GM12892 (cell line): ENCODE measurements around the gene GALNT10.

Experiments used
- DNase-seq: peaks from one replicate; pipeline ENCODE4 v3.0.0; 2011; ENCODE audit not compliant: insufficient read length
- FAIRE-seq: peaks from 2 replicates; lab custom pipeline; 2011; peaks lifted over from hg19 to GRCh38; lab: Jason Lieb, UNC
- POLR2A ChIP-seq: IDR thresholded peaks from 2 replicates; pipeline ENCODE4 v1.6.1; 2011; ENCODE audit warnings: low read depth, low read length, control low read depth
- POLR2AphosphoS5 ChIP-seq: IDR thresholded peaks from 2 replicates; pipeline ENCODE4 v1.6.1; 2011; ENCODE audit warnings: low read depth, low read length, control low read depth
- TAF1 ChIP-seq: IDR thresholded peaks from 2 replicates; pipeline ENCODE4 v1.6.1; 2011; ENCODE audit warnings: low read depth, mild to moderate bottlenecking, control low read depth, low read length, borderline replicate concordance

Gene GALNT10

DNA sequence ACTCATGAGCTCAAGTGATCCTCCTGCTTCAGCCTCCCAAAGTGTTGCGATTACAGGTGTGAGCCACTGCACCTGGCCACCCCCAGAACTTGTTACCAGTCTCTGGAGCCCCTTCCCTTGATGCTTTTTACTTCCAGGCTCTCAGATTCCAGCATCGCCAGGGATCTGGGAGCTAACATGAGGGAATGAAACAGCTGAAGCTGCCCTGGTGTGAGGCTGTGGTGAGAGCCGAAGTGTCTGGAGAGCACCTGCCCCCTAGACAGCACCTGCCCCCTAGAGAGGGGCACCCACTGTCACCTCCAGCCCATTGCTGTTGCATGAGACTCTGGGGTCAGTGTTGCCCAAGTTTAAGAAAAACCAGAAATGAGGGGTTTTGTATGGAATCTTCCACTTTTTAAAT lies 131.0 kb downstream of the GALNT10 start:
- TF ChIP-seq TAF1 (no peak), POLR2A (no peak), POLR2AphosphoS5 (no peak)
- FAIRE-seq (no peak), DNase-seq (no peak)

DNA sequence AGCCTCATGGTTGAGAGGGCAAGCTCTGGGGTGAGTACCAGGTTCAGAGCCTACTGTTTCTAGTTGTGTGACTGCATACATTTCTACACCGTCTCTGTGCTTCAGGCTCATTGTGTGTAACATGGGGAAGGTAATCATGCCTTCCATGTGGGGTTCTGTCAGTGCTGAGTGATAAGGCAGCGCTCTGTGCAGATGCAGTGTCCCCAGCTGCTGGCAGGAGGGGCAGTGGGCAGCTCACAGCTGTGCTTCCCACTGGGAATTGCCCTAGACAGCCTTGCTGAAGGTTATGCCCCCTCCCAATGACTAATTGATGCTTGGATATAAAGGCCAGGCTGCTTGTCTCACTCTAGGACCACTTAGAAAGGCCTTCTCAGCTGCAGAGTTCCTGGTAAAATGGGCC lies 133.5 kb downstream of the GALNT10 start:
- FAIRE-seq (no peak), DNase-seq (no peak)
- TF ChIP-seq POLR2A (no peak), POLR2AphosphoS5 (no peak), TAF1 (no peak)

DNA sequence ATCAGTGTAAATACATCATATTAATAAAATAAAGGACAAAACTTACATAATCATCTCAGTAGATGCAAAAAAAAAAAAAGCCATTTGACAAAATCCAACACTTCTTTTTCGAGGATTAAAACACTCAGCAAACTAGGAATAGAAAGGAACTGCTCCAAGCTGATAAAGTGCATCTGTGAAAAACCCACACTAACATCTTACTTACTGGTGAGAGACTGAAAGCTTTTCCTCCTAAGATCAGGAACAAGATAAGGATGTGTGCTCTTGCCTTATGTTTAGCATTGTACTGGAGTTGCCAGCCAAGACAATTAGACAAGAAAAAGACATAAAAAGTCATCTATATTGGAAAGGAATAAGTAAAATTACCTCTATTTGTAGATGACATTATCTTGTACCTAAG lies 135.0 kb downstream of the GALNT10 start:
- FAIRE-seq: no peak
- no peak for DNase-seq
- TF ChIP-seq POLR2AphosphoS5 (no peak), POLR2A (no peak), TAF1 (no peak)

DNA sequence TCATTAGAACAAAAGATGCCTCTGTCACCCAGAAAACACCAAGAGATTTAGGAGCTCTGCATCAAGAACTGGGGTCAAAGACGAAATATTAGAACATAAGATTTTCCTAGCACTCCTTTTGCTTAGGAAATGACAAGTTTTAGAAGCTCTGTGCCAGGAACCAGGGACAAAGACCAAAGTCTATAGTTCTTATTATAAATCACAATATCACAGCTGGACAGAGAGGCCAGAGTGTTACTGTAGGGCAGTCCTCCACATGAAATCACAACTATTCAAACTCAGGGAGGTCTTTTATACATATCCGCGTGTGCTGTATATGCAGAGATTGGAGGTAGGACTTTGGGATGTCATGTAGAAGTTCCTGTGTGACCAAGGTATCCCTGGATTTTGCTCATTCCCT lies 138.5 kb downstream of the GALNT10 start:
- DNase-seq (no peak), FAIRE-seq (no peak)
- TF ChIP-seq TAF1: no peak
- TF ChIP-seq POLR2AphosphoS5: no peak
- TF ChIP-seq POLR2A: no peak

DNA sequence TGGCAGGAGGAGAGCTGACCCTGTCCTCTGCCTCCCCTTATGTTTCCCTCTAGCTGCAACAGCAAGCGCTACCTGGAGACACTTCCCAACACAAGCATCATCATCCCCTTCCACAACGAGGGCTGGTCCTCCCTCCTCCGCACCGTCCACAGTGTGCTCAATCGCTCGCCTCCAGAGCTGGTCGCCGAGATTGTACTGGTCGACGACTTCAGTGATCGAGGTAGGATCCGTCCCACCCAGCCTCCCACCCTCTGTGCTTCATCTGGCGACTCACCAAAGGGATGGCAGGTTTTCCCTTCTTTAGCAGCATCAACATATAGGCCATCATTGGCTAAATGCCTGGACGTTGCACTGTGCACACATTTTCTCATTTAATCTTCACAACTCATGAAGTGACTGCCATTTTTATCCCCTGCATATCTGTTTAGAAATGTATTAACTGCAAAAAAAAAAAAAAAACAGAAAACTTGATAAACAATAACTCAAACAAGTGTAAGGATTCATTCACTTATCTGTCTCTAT lies 139.0 kb downstream of the GALNT10 start:
- no peak for FAIRE-seq
- TF ChIP-seq POLR2A (no peak), POLR2AphosphoS5 (no peak), TAF1 (no peak)
- no peak for DNase-seq

DNA sequence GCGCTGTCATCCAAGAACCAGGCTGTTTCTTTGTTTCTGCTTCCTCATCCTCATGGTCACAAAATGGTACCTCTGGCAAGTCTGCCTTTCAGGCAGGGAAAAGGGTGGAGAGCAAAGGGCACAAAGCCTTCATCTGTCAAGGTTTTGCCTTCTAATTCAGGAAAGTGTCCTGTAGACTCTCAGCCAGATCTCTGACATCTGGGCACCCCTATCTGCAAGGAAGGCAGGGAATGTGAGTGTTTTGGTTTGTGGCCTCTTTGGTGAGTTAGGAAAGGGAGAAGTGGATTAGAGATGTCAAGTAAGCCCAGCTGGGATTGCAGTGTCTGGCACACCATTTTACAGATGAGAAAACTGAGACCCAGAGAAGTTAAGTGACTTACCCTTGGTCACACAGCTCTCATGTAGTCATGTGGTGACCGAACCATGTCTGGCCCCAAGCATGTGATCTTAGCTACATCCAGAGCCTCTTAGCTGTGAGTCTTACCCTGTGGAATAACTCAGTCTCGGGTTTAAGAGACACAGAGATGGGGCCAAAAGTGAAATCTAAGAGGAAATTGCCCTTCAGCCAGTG lies 139.6 kb downstream of the GALNT10 start:
- FAIRE-seq: no peak
- TF ChIP-seq POLR2A (no peak), TAF1 (no peak), POLR2AphosphoS5 (no peak)
- DNase-seq: no peak

DNA sequence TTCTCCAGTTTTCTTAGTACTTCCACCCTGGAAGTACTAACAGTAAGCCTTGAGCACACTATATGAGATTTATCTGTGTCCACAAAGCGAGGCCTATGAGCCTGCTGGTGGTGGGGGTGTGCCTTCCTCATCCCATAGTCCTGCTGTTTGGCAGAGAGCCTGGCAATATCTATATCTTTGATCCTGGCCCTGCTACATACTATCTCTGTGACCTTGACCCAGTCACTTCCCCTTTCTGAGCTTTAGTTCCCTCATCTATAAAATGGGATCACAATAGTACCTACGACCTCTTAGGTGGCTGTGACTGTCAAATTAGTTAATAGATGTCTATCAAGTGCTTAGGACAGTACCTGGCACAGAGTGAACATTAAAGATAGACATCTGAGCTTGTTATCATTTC lies 140.7 kb downstream of the GALNT10 start:
- TF ChIP-seq POLR2A (no peak), TAF1 (no peak), POLR2AphosphoS5 (no peak)
- FAIRE-seq: no peak
- no peak for DNase-seq

DNA sequence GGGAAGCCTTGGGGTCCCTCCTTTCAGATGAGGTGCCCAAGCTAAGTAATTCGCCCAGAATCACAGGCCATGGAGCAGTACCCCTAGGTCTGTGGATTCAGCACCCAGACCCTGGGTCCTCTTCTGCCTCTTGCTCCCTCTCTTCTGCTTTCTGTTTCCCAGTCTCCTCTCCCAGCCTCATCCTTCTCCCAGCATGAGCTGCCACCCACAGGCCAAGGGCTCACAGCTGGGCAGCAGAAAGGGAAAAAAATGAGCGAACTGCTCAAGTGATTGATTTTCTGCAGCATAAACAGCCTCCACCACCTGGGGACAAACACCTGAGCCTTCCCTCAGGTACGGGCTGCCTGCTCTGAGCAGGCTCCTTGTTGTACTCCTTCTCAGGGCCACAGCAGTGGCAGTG lies 141.4 kb downstream of the GALNT10 start:
- FAIRE-seq (no peak), DNase-seq (no peak)
- TF ChIP-seq POLR2AphosphoS5 (no peak), POLR2A (no peak)

DNA sequence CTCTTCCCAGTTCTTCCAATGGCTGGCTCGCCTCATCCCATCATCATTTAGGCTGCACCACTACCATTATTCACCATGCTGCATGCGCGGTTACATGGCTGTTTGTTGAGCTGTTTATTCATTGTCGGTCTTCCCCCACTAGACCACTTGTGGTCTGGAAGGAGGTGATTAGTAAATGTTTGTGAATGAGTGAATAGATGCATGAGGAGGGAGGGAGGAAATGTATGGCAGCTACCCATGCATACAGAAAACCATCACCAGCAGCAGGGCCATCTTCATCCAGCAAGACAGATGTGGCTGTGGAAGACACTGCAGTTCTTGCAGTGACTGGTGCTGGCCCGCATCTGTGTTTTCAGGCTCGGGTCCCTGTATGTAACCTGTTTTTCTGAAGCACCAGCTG lies 141.9 kb downstream of the GALNT10 start:
- DNase-seq: no peak

DNA sequence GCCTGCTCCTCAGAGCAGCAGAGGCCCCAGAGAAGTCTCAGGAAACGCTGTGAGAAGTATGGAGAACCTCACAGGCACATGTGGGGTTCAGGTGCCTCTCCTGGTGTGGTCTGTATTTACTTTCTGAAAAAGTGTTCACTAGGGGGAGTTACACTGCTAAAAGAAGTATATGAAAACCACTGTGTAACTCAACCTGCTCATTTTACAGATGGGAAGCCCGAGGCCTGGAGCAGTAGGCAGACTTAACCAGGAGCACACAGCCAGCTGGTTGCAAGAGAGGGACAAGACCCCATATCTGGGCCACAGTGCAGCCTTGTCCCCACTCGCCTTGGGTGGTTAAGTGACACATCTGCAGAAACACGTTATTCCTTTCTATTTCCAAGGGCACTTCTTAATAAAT lies 142.5 kb downstream of the GALNT10 start:
- TF ChIP-seq POLR2AphosphoS5 (no peak), POLR2A (no peak), TAF1 (no peak)
- FAIRE-seq (no peak), DNase-seq (no peak)

More for the DNA sequence above, 141.9 kb downstream of the GALNT10 start:
- no peak for FAIRE-seq
- TF ChIP-seq TAF1 (no peak), POLR2A (no peak), POLR2AphosphoS5 (no peak)

DNA sequence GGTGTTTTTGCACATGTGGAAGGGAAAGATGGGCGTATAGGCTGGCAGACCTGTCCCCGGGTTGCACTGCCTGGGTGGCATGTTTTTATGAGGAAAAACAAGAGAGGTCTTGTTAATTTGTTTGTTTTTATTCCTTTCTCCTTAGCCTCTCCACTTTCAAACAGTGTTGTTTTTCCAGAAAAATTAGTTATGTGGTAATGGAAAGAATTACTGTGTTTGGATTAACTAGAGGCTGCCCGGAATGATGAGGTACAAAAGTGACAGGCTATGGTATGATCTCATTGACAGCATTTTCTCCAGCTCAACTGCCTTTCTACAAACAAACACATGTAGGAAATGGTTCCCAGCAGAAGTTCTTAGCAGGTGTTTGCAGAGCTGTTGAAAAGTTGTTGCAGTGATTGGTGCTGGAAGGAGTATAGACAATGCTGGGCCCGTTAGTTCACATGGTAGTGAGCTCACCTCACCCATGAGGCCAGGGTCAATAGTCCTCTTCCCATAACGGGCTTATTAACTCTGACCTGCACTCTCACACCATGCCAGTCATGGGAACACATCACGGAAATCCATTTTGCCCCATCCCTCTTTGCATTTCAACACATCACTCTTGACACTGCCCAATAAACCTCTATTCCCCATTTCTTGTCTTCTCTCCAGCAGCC lies 144.0 kb downstream of the GALNT10 start:
- no peak for DNase-seq
- FAIRE-seq: no peak
- no peak for TF ChIP-seq POLR2A
- no peak for TF ChIP-seq TAF1
- no peak for TF ChIP-seq POLR2AphosphoS5

DNA sequence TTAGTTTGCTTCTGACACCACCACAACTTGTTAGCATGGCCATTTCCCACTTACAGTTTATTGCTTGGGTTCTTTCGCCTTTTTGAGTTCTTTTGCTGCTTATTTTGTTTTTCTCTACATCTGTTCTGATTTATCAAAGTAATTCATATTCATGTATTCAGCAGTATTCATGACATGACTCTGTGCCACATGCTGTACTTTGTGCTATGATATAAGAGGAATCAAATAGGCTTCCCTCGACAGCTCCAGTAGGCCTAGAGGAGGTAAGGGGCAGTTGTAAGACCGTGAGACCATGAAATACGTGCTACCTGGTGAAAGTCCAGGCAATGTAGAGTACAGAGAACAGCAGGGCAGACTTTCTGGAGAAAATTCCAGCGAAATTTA lies 144.5 kb downstream of the GALNT10 start:
- no peak for DNase-seq
- no peak for TF ChIP-seq POLR2A
- TF ChIP-seq TAF1: no peak
- no peak for TF ChIP-seq POLR2AphosphoS5
- FAIRE-seq: no peak

DNA sequence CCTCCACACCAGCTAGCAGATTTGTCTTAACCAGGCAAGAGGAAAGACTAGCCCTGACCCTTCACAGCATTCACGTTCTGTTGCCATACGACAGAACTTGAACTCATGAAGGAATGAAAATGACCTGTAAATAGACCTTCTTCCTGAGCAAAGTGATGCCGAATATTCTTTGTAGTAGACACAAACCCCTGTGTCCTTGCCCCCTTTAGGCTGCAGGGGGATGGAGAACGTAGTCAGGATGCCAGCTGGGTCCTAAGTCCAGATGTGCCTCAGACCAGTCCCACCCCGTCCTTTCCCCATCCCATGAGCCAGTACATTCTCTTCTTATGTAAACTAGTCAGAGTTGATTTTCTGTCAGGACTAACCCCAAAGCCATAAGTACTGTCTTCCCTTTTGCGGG lies 151.1 kb downstream of the GALNT10 start:
- TF ChIP-seq POLR2A: no peak
- TF ChIP-seq TAF1: no peak
- TF ChIP-seq POLR2AphosphoS5: no peak
- no peak for FAIRE-seq
- DNase-seq: no peak

DNA sequence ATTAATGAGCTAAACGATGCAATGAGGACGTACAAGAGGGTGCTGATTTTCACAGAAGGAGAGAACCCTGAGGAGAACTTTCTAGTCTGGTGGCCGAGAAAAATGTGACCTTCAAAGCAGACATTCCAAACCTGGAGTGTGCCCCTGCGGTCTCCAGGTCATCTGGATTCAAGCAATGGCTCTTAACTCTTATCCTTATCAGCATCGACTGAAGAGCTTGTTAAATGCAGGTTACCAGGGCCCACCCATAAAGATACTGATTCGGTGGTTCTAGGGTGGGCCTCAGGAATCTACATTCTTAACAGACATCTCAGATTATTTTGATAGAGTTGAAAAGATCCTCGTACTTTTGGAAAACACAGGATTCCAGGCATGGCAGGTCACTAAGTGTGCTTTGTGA lies 151.7 kb downstream of the GALNT10 start:
- DNase-seq (no peak), FAIRE-seq (no peak)
- TF ChIP-seq POLR2A (no peak), TAF1 (no peak), POLR2AphosphoS5 (no peak)
